ENCODE results near the gene NPHS1.

The NPHS1 gene

GRCh38 chr19:35781650-35782049 is 70.7 kb downstream of the NPHS1 start:
- Mint-ChIP-seq H3K27ac (no peak overlapping the region), H3K27me3 (no peaks in the 10 kb centered on the region), H3K36me3 (no peaks in the 10 kb centered on the region), H3K9me3 (no peaks in the 10 kb centered on the region), H3K4me1 (peaks cover 6% of the 10 kb centered on the region), H3K4me3 (no peak overlapping the region)
- no peak for ATAC-seq

GRCh38 chr19:35780717-35781116 is 71.6 kb downstream of the NPHS1 start:
- no peaks in the 10 kb centered on the region for H3K9me3 Mint-ChIP-seq
- no peak for ATAC-seq
- no peaks in the 10 kb centered on the region for H3K27me3 Mint-ChIP-seq
- peaks cover 16% of the 10 kb centered on the region for H3K4me1 Mint-ChIP-seq
- H3K4me3 Mint-ChIP-seq: no peak overlapping the region
- no peak overlapping the region for H3K27ac Mint-ChIP-seq
- H3K36me3 Mint-ChIP-seq: no peaks in the 10 kb centered on the region

- Mint-ChIP-seq H3K9me3 (no peaks in the 10 kb centered on the region), H3K27ac (no peak overlapping the region), H3K36me3 (no peaks in the 10 kb centered on the region), H3K4me1 (peaks cover 18% of the 10 kb centered on the region), H3K27me3 (no peaks in the 10 kb centered on the region), H3K4me3 (no peak overlapping the region)
- ATAC-seq: no peak
Measured at GRCh38 chr19:35780058-35780457, 72.2 kb downstream of the NPHS1 start.

- Mint-ChIP-seq H3K36me3 (no peaks in the 10 kb centered on the region), H3K4me3 (no peak overlapping the region), H3K27ac (no peak overlapping the region), H3K9me3 (no peaks in the 10 kb centered on the region), H3K27me3 (no peaks in the 10 kb centered on the region), H3K4me1 (peaks cover 27% of the 10 kb centered on the region)
- ATAC-seq: no peak
Measured at GRCh38 chr19:35779033-35779432, 73.3 kb downstream of the NPHS1 start.

GRCh38 chr19:35777961-35778360 is 74.3 kb downstream of the NPHS1 start:
- Mint-ChIP-seq H3K27me3 (no peaks in the 10 kb centered on the region), H3K36me3 (no peaks in the 10 kb centered on the region), H3K27ac (no peak overlapping the region), H3K4me3 (no peak overlapping the region), H3K9me3 (no peaks in the 10 kb centered on the region), H3K4me1 (peaks cover 22% of the 10 kb centered on the region)
- ATAC-seq: no peak

GRCh38 chr19:35777086-35777841 is 75.0 kb downstream of the NPHS1 start:
- Mint-ChIP-seq H3K36me3 (no peaks in the 10 kb centered on the region), H3K4me1 (peaks cover 22% of the 10 kb centered on the region), H3K27ac (no peak overlapping the region), H3K9me3 (no peaks in the 10 kb centered on the region), H3K4me3 (no peak overlapping the region), H3K27me3 (no peaks in the 10 kb centered on the region)
- no peak for ATAC-seq

GRCh38 chr19:35776102-35776788 is 76.1 kb downstream of the NPHS1 start:
- Mint-ChIP-seq H3K27ac (peak overlapping the region; percentile 62), H3K9me3 (no peaks in the 10 kb centered on the region), H3K4me3 (peak overlapping the region; percentile 91), H3K4me1 (peaks cover 22% of the 10 kb centered on the region), H3K27me3 (no peaks in the 10 kb centered on the region), H3K36me3 (no peaks in the 10 kb centered on the region)
- no peak for ATAC-seq

Measured in stimulated activated memory B cell treated with anti-CD40 and anti-IgM and Interleukin-4, amounts not matched to agents 10 μg/mL and 1 μg/mL and 100 μg/mL, for 72 hours (primary cell).